NT2/D1 (cell line): ENCODE measurements around the gene PFKM.

Experiments
- SUZ12 ChIP-seq: IDR thresholded peaks from 2 replicates; pipeline ENCODE4 v1.6.1; 2011; ENCODE audit not compliant: insufficient read length, insufficient read depth; ENCODE audit errors: extremely low read depth
- ZNF274 ChIP-seq: IDR thresholded peaks from 2 replicates; pipeline ENCODE4 v1.6.1; 2011; ENCODE audit warnings: mild to moderate bottlenecking, low read depth, low read length

- TF ChIP-seq ZNF274, result no peak
- TF ChIP-seq SUZ12, result no peak
Measured at GRCh38 chr12:48092611-48093010, 26.6 kb upstream of the PFKM start.
